K562 (cell line): Measurements from ENCODE around the gene C4orf50. TPM values are rescaled to one million over a fixed set of nuclear protein-coding genes. Genes with fewer than 3 reads are reported as not detected.

Experiments used
- ATAC-seq: fragments of 200-7000 bp; cut with Tn5 transposase; 3 replicates; pipeline ENCODE4 v1.9.1; 2020; ENCODE audit warnings: moderate library complexity
- BruUV-seq: library from RNA; stranded (reverse); fragments of 400-500 nt; replicated peaks from 2 replicates; lab custom pipeline; 2021; lab: Mats Ljungman, UMichigan
- CTCF ChIA-PET: fragments of 300-600 bp; formaldehyde crosslinking; extraction: SDS; loops from one replicate; lab custom pipeline; 2021; ENCODE audit warnings: low intra/inter-chr PET ratio; lab: Yijun Ruan, JAX
- POLR2A ChIA-PET: fragments of 300-600, 350-650 bp; sonication (Branson Sonifier 250); formaldehyde crosslinking; extraction: SDS; loops from one replicate; lab custom pipeline; 2021; ENCODE audit warnings: antibody characterized with exemption, inconsistent platforms; lab: Yijun Ruan, JAX
- DNase-seq, 4 experiments: peaks; one replicate each; pipeline versions ENCODE4 v3.0.0 to v3.0.0-alpha.2; 2011 to 2018; ENCODE audit warnings: low spot score in 3 of 4, mixed read lengths in 3 of 4; ENCODE audit errors: extremely low read depth in 1 of 4
- FAIRE-seq: peaks from 2 replicates; lab custom pipeline; 2011; peaks lifted over from hg19 to GRCh38; lab: Jason Lieb, UNC
- H2AFZ ChIP-seq: 2 replicates; pipeline ENCODE4 v1.6.0; 2011; ENCODE audit warnings: low read depth, low read length, control low read depth, inconsistent platforms
- H3K27ac ChIP-seq: fragments of 200-600 bp; 3 replicates; pipeline ENCODE4 v1.8.0; 2011; ENCODE audit warnings: low read depth, mild to moderate bottlenecking, control low read depth, inconsistent platforms, low read length, moderate library complexity, mixed read lengths; ENCODE audit errors: extremely low read depth
- H3K27me3 ChIP-seq, 2 experiments: fragments of 300-600 bp in 1 of 2; 2 replicates in 1 of 2; 3 replicates in 1 of 2; pipeline versions ENCODE4 v1.6.0 to v1.8.0; 2011; ENCODE audit warnings: inconsistent platforms in 2 of 2, low read length in 2 of 2, mild to moderate bottlenecking in 1 of 2, mixed read lengths in 1 of 2, moderate library complexity in 1 of 2; ENCODE audit not compliant: control insufficient read depth in 2 of 2, insufficient read depth in 2 of 2
- H3K36me3 ChIP-seq: fragments of 300-600 bp; 3 replicates; pipeline ENCODE4 v1.8.0; 2011; ENCODE audit warnings: mild to moderate bottlenecking, low read length, inconsistent platforms; ENCODE audit not compliant: control insufficient read depth, insufficient read depth
- H3K4me1 ChIP-seq, 2 experiments: fragments of 200-600 bp in 1 of 2; replicated peaks in 1 of 2; 2 replicates in 1 of 2; 3 replicates in 1 of 2; pipeline versions ENCODE4 v1.5.1 to v1.8.0; 2011; ENCODE audit warnings: inconsistent platforms in 2 of 2, low read length in 2 of 2, mild to moderate bottlenecking in 1 of 2, mixed read lengths in 1 of 2, moderate library complexity in 1 of 2; ENCODE audit not compliant: control insufficient read depth in 2 of 2, insufficient read depth in 2 of 2
- H3K4me2 ChIP-seq: 2 replicates; pipeline ENCODE4 v1.6.1; 2011; ENCODE audit warnings: low read length, control low read depth, inconsistent platforms, mixed read lengths; ENCODE audit not compliant: insufficient read depth
- H3K4me3 ChIP-seq: fragments of 200-600 bp; sonication (generic), shearing (Covaris generic); 2 replicates; pipeline ENCODE4 v1.5.1; 2016; ENCODE audit warnings: control low read depth, inconsistent platforms
- H3K79me2 ChIP-seq: fragments of 200-600 bp; 3 replicates; pipeline ENCODE4 v1.8.0; 2011; ENCODE audit warnings: low read length, inconsistent platforms; ENCODE audit not compliant: control insufficient read depth, insufficient read depth
- H3K9ac ChIP-seq, 2 experiments: 2 replicates each; pipeline versions ENCODE4 v1.6.0 to v1.6.1; 2011; ENCODE audit warnings: low read depth in 2 of 2, low read length in 2 of 2, control low read depth in 1 of 2, inconsistent platforms in 1 of 2, mild to moderate bottlenecking in 1 of 2, mixed read lengths in 1 of 2; ENCODE audit not compliant: insufficient read depth in 1 of 2
- H3K9me1 ChIP-seq: one replicate; pipeline ENCODE4 v1.6.0; 2011; ENCODE audit warnings: inconsistent platforms, mild to moderate bottlenecking, low read length, moderate library complexity; ENCODE audit not compliant: control insufficient read depth, insufficient read depth
- H3K9me3 ChIP-seq: replicated peaks from 2 replicates; pipeline ENCODE4 v1.5.1; 2011; ENCODE audit warnings: low read depth, low read length, inconsistent platforms; ENCODE audit not compliant: control insufficient read depth, insufficient read depth
- H4K20me1 ChIP-seq: replicated peaks from 2 replicates; pipeline ENCODE4 v1.6.1; 2011; ENCODE audit warnings: low read length, inconsistent platforms, mixed read lengths; ENCODE audit not compliant: control insufficient read depth, insufficient read depth
- CBX2 ChIP-seq: fragments of 200-600 bp; sonication (generic); IDR thresholded peaks from one replicate; pipeline ENCODE4 v1.6.1; 2012; ENCODE audit warnings: mild to moderate bottlenecking, low read length, inconsistent platforms; ENCODE audit not compliant: insufficient read depth, poor library complexity, severe bottlenecking
- DDX20 ChIP-seq: fragments of 450-650 bp; IDR thresholded peaks from 2 replicates; pipeline ENCODE4 v1.6.1; 2016; ENCODE audit warnings: missing genetic modification characterization, low read depth, mild to moderate bottlenecking, missing compliant biosample characterization, moderate library complexity
- FUS ChIP-seq: fragments of 200-400 bp; formaldehyde crosslinking; optimal IDR thresholded peaks from 2 replicates; pipeline ENCODE3; 2017; ENCODE audit warnings: low read depth, low read length
- KDM4B ChIP-seq, 2 experiments: fragments of 450-650 bp in 1 of 2; sonication (generic) in 1 of 2; IDR thresholded peaks; 2 replicates each; pipeline ENCODE4 v1.6.1; 2016 to 2017; ENCODE audit warnings: borderline replicate concordance in 2 of 2, antibody characterized with exemption in 1 of 2, low read depth in 1 of 2, mild to moderate bottlenecking in 1 of 2
- MBD1 ChIP-seq: fragments of 250-450 bp; sonication (Bioruptor Pico); IDR thresholded peaks from 2 replicates; pipeline ENCODE4 v1.8.0; 2022; ENCODE audit warnings: inconsistent platforms
- MTA3 ChIP-seq: fragments of 450-650 bp; formaldehyde crosslinking; IDR thresholded peaks from 2 replicates; pipeline ENCODE4 v1.6.1; 2017; ENCODE audit warnings: mild to moderate bottlenecking, borderline replicate concordance
- TAF1 ChIP-seq: IDR thresholded peaks from 2 replicates; pipeline ENCODE4 v1.6.1; 2011; ENCODE audit warnings: mild to moderate bottlenecking, low read length, moderate library complexity; ENCODE audit not compliant: insufficient read depth, control insufficient read depth, severe bottlenecking; ENCODE audit errors: extremely low read depth
- TRIM28 ChIP-seq: fragments of 450-650 bp; IDR thresholded peaks from 2 replicates; pipeline ENCODE4 v1.6.1; 2017
- ZFP36 ChIP-seq: fragments of 150-350 bp; IDR thresholded peaks from 2 replicates; pipeline ENCODE4 v1.6.1; 2018; ENCODE audit warnings: low read length, low read depth; ENCODE audit not compliant: partially characterized antibody
- ZNF354B ChIP-seq: fragments of 250-450 bp; sonication (Bioruptor Pico); IDR thresholded peaks from 2 replicates; pipeline ENCODE4 v1.4.0; 2020
- WGBS: fragments of 100-300 bp; shearing (Covaris generic); methylation state at CpG from one replicate; pipeline ENCODE4 v1.1.6; 2016; ENCODE audit warnings: low coverage, mixed read lengths; ENCODE audit not compliant: insufficient coverage; ENCODE audit errors: missing lambda C conversion rate; 5-methylcytosine and 5-hydroxymethylcytosine counted together
- in situ Hi-C: fragments of 300-500 bp; cut with MboI; formaldehyde crosslinking; loops from 4 replicates; pipeline ENCODE4 v1.15.0; 2018; ENCODE audit warnings: inconsistent platforms, mixed read lengths
- intact Hi-C: fragments of 100-400 bp; cut with micrococcal nuclease; formaldehyde crosslinking; loops from 2 replicates; pipeline ENCODE4 v1.14.2; 2022
- polyA plus RNA-seq, 8 experiments: library from polyadenylated mRNA; depleted of rRNA in 4 of 8; stranded (reverse) in 5 of 8; unstranded in 3 of 8; fragments of >200 nt; fragmentation: Nextera tagmentation in 2 of 8; fragmentation: Illumina TruSeq in 1 of 8; extraction: Ambion mirVana in 2 of 8; extraction: Trizol in 1 of 8; gene quantifications; 2 replicates each; pipeline versions ENCODE4 v1.2.1 to v1.2.3, GENCODE V29; 2011 to 2014; ENCODE audit warnings: inconsistent platforms in 1 of 8, missing spikeins in 1 of 8
- total RNA-seq, 7 experiments: library from RNA; depleted of rRNA in 6 of 7; stranded (reverse); fragments of >200 nt in 6 of 7; fragmentation: Illumina TruSeq in 2 of 7; extraction: Trizol in 2 of 7; gene quantifications; 2 replicates each; pipeline versions ENCODE4 v1.2.1 to v1.2.3, GENCODE V29; 2011 to 2021; ENCODE audit warnings: low replicate concordance in 1 of 7

C4orf50 gene
- total and polyA plus RNA-seq, 9 of the 15 experiments (the other 6 are each of a cell fraction or from before 2014, with no cell fraction given) = not detected

- Histone ChIP-seq H3K9ac (no peak overlapping the region), H3K36me3 (no peaks in the 10 kb centered on the region), H3K79me2 (no peaks in the 10 kb centered on the region), H3K9me1 (no peaks in the 10 kb centered on the region), H3K27me3 (peaks cover 7 to 41% of the 10 kb centered on the region in 2 experiments), H3K9me3 (no peaks in the 10 kb centered on the region), H4K20me1 (0 out of 2 replicates have a peak, but pooled peaks cover 4% of the 10 kb centered on the region), H3K4me3 (no peak overlapping the region), H3K4me1 (no peaks in the 10 kb centered on the region), H2AFZ (no peak overlapping the region), H3K27ac (no peak overlapping the region), H3K4me2 (no peak overlapping the region)
- ChIA-PET CTCF (no interaction called here), POLR2A (no interaction called here)
- no TSS peak for BruUV-seq
- 0% methylated on average over 9 of the region's 9 CpGs for WGBS
- no peak for FAIRE-seq
- intact Hi-C loops (no loop called here), in situ Hi-C loops (no loop called here)
- no peak for DNase-seq
- ATAC-seq = no peak
- TF ChIP-seq KDM4B (IDR thresholded peaks at IDR 0.05; ENCODE audit: borderline replicate concordance in 2 of 2, low read depth in 1 of 2) (no peak), TAF1 (no peak)
These were observed 26.0 kb upstream of the C4orf50 start for GRCh38 chr4:6044276-6044675.

- Histone ChIP-seq H3K79me2 (no peaks in the 10 kb centered on the region), H3K4me3 (no peak overlapping the region), H3K36me3 (no peaks in the 10 kb centered on the region), H3K9me3 (no peaks in the 10 kb centered on the region), H3K9me1 (no peaks in the 10 kb centered on the region), H3K9ac (no peak overlapping the region), H3K27me3 (peaks cover 7 to 38% of the 10 kb centered on the region in 2 experiments; a peak in 4 of 5 replicates), H3K27ac (no peak overlapping the region), H3K4me1 (no peaks in the 10 kb centered on the region), H3K4me2 (no peak overlapping the region), H2AFZ (no peak overlapping the region), H4K20me1 (0 out of 2 replicates have a peak, but pooled peaks cover 4% of the 10 kb centered on the region)
- in situ Hi-C loops = no loop called here
- 1% methylated on average over 7 of the region's 7 CpGs for WGBS
- ATAC-seq (no peak), DNase-seq (no peak), FAIRE-seq (no peak)
- CTCF ChIA-PET = no interaction called here
- intact Hi-C loops = no loop called here
- POLR2A ChIA-PET = no interaction called here
- BruUV-seq = no TSS peak
- TF ChIP-seq MTA3 (no peak), ZFP36 (peak; percentile 95), FUS (no peak), CBX2 (no peak), ZNF354B (CRISPR knock-in tag) (no peak), TAF1 (no peak), MBD1 (CRISPR knock-in tag) (no peak), TRIM28 (no peak), DDX20 (tag) (no peak)
These were observed 25.6 kb upstream of the C4orf50 start for GRCh38 chr4:6043843-6044242.
